Liver (tissue), 9 donors: ENCODE measurements around the gene KLHDC7B. TPM values are rescaled to one million over a fixed set of nuclear protein-coding genes. Genes with fewer than 3 reads are reported as not detected.

Source experiments
- DNase-seq: peaks from one replicate; pipeline ENCODE4 v3.0.0-alpha.2; 2017; ENCODE audit warnings: low spot score
- H3K27ac ChIP-seq, 2 donors: one replicate each; pipeline ENCODE4 v1.7.0; 2013; ENCODE audit warnings: inconsistent platforms in 2 of 2, low read length in 2 of 2, control low read depth in 1 of 2, low read depth in 1 of 2, mild to moderate bottlenecking in 1 of 2
- H3K27me3 ChIP-seq, 4 donors: one replicate each; pipeline versions ENCODE4 v1.6.1 to v1.7.0; 2013; ENCODE audit warnings: low read length in 3 of 4, inconsistent platforms in 1 of 4, mild to moderate bottlenecking in 1 of 4, moderate library complexity in 1 of 4; ENCODE audit not compliant: control insufficient read depth in 4 of 4, insufficient read depth in 4 of 4
- H3K36me3 ChIP-seq, 4 donors: one replicate each; pipeline versions ENCODE4 v1.6.1 to v1.7.0; 2013; ENCODE audit warnings: low read length in 3 of 4, mild to moderate bottlenecking in 3 of 4, low read depth in 1 of 4, moderate library complexity in 1 of 4; ENCODE audit not compliant: control insufficient read depth in 4 of 4, insufficient read depth in 3 of 4
- H3K4me1 ChIP-seq, 4 donors: one replicate each; pipeline versions ENCODE4 v1.6.1 to v1.7.0; 2013; ENCODE audit warnings: low read length in 3 of 4, mild to moderate bottlenecking in 3 of 4, moderate library complexity in 1 of 4; ENCODE audit not compliant: control insufficient read depth in 4 of 4, insufficient read depth in 4 of 4
- H3K4me3 ChIP-seq, 3 donors: one replicate each; pipeline versions ENCODE4 v1.6.1 to v1.7.0; 2013; ENCODE audit warnings: low read length in 3 of 3, control low read depth in 1 of 3, low read depth in 1 of 3, mild to moderate bottlenecking in 1 of 3
- H3K9ac ChIP-seq, 2 donors: one replicate each; pipeline ENCODE4 v1.7.0; 2013; ENCODE audit warnings: low read length in 2 of 2, mild to moderate bottlenecking in 2 of 2, moderate library complexity in 2 of 2, control low read depth in 1 of 2, low read depth in 1 of 2
- H3K9me3 ChIP-seq, 4 donors: one replicate each; pipeline versions ENCODE4 v1.6.1 to v1.7.0; 2013; ENCODE audit warnings: low read length in 3 of 4; ENCODE audit not compliant: control insufficient read depth in 4 of 4
- ATF3 ChIP-seq: IDR thresholded peaks from 2 replicates; pipeline ENCODE4 v1.6.1; 2016; ENCODE audit warnings: antibody characterized with exemption
- CTCF ChIP-seq: fragments of 150-350 bp; IDR thresholded peaks from 2 replicates; pipeline ENCODE4 v1.5.1; 2017; ENCODE audit warnings: improper control_type of control experiment, low read depth, low read length; ENCODE audit not compliant: missing input control
- EGR1 ChIP-seq, 2 donors: IDR thresholded peaks; 2 replicates each; pipeline ENCODE4 v1.6.1; 2016 to 2018; ENCODE audit warnings: antibody characterized with exemption in 2 of 2, low read depth in 2 of 2
- FOXA2 ChIP-seq: IDR thresholded peaks from 2 replicates; pipeline ENCODE4 v1.6.1; 2016; ENCODE audit warnings: antibody characterized with exemption
- GABPA ChIP-seq, 2 donors: IDR thresholded peaks in 1 of 2; conservative IDR thresholded peaks in 1 of 2; 2 replicates each; pipeline ENCODE4 v1.6.1; 2016; ENCODE audit warnings: antibody characterized with exemption in 2 of 2, mild to moderate bottlenecking in 1 of 2, moderate library complexity in 1 of 2
- HNF4A ChIP-seq, 2 donors: conservative IDR thresholded peaks; 2 replicates each; pipeline ENCODE4 v1.6.1; 2016; ENCODE audit warnings: antibody characterized with exemption in 2 of 2, mild to moderate bottlenecking in 2 of 2
- HNF4G ChIP-seq: IDR thresholded peaks from 2 replicates; pipeline ENCODE4 v1.6.1; 2016; ENCODE audit warnings: antibody characterized with exemption
- JUND ChIP-seq, 2 donors: IDR thresholded peaks; 2 replicates each; pipeline ENCODE4 v1.6.1; 2016; ENCODE audit warnings: antibody characterized with exemption in 2 of 2
- RAD21 ChIP-seq, 2 donors: IDR thresholded peaks; 2 replicates each; pipeline ENCODE4 v1.6.1; 2016; ENCODE audit warnings: antibody characterized with exemption in 2 of 2, mild to moderate bottlenecking in 2 of 2
- RXRA ChIP-seq, 2 donors: IDR thresholded peaks; 2 replicates each; pipeline ENCODE4 v1.6.1; 2017 to 2018; ENCODE audit warnings: antibody characterized with exemption in 2 of 2, mild to moderate bottlenecking in 1 of 2
- TAF1 ChIP-seq: conservative IDR thresholded peaks from 2 replicates; pipeline ENCODE4 v1.6.1; 2016; ENCODE audit warnings: antibody characterized with exemption, mild to moderate bottlenecking
- ZBTB33 ChIP-seq: IDR thresholded peaks from 2 replicates; pipeline ENCODE4 v1.6.1; 2016; ENCODE audit warnings: antibody characterized with exemption
- WGBS: extraction: QIAGEN DNeasy Blood & Tissue Kit; methylation state at CpG from one replicate; pipeline ENCODE4 v1.1.7; 2013; 5-methylcytosine and 5-hydroxymethylcytosine counted together
- polyA plus RNA-seq, 2 donors: library from polyadenylated mRNA; stranded (reverse) in 1 of 2; unstranded in 1 of 2; fragments of 200-250 nt in 1 of 2; fragments of >200 nt in 1 of 2; fragmentation: Nextera tagmentation in 1 of 2; extraction: Ambion mirVana in 1 of 2; gene quantifications; one replicate each; pipeline versions ENCODE4 v1.2.1 to v1.2.3, GENCODE V29; 2013 to 2015
- total RNA-seq, 2 donors: library from RNA; depleted of rRNA; stranded (reverse); fragments of >200 nt; gene quantifications; one replicate each; pipeline ENCODE4 v1.2.3, GENCODE V29; 2014
- donor health status: healthy.
- donor health status: healthy.
- donor health status: healthy.
- donor health status: healthy.
- donor health status: healthy.

Gene KLHDC7B
- total and polyA plus RNA-seq, 4 donors, result 0.08 to 0.16 (median 0.08) TPM; not detected in 1

GRCh38 chr22:50575426-50575941, 29.8 kb downstream of the KLHDC7B start:
- H3K36me3 ChIP-seq, result peaks cover 0 to 11% (median under 1%) of the 10 kb centered on the region in 4 donors
- H3K9me3 ChIP-seq, result no peaks in the 10 kb centered on the region
- 92% methylated on average over 8 of the region's 8 CpGs for WGBS
- H3K4me1 ChIP-seq, result peaks cover 0 to 16% (median 13%) of the 10 kb centered on the region in 4 donors
- no peak overlapping the region for H3K27ac ChIP-seq
- TF ChIP-seq HNF4A (conservative IDR thresholded peaks at IDR 0.05), result no peak
- no peak for TF ChIP-seq TAF1
- no peak for TF ChIP-seq EGR1 (IDR thresholded peaks at IDR 0.05; ENCODE audit: low read depth in 2 of 2)
- no peak for TF ChIP-seq RAD21 (IDR thresholded peaks at IDR 0.05)
- no peak for TF ChIP-seq JUND (IDR thresholded peaks at IDR 0.05)
- TF ChIP-seq FOXA2, result no peak
- TF ChIP-seq ZBTB33, result no peak
- no peak for TF ChIP-seq CTCF
- no peak for TF ChIP-seq ATF3
- no peak for TF ChIP-seq GABPA (IDR thresholded peaks at IDR 0.05 in 1 of 2, conservative IDR thresholded peaks at IDR 0.05 in 1 of 2)
- no peak for TF ChIP-seq RXRA (IDR thresholded peaks at IDR 0.05)
- TF ChIP-seq HNF4G, result no peak
- H3K4me3 ChIP-seq, result no peak overlapping the region
- no peak for DNase-seq
- no peak overlapping the region for H3K9ac ChIP-seq
- H3K27me3 ChIP-seq, result no peaks in the 10 kb centered on the region

GRCh38 chr22:50576070-50576469, 30.4 kb downstream of the KLHDC7B start:
- Histone ChIP-seq H3K4me3 (no peak overlapping the region), H3K27me3 (no peaks in the 10 kb centered on the region), H3K36me3 (peaks cover 0 to 6% (median under 1%) of the 10 kb centered on the region in 4 donors), H3K27ac (no peak overlapping the region), H3K9ac (no peak overlapping the region), H3K9me3 (no peaks in the 10 kb centered on the region), H3K4me1 (peaks cover 0 to 16% (median 8%) of the 10 kb centered on the region in 4 donors)
- TF ChIP-seq RAD21 (IDR thresholded peaks at IDR 0.05), result peak; percentile 64 to 73
- peak; percentile 22 for TF ChIP-seq CTCF
- no peak for TF ChIP-seq GABPA (IDR thresholded peaks at IDR 0.05 in 1 of 2, conservative IDR thresholded peaks at IDR 0.05 in 1 of 2)
- DNase-seq, result no peak
- WGBS, result 72% methylated on average over 5 of the region's 5 CpGs
